IMR-90 (cell line): ENCODE results near the gene ITPKB. TPM values are rescaled to one million over a fixed set of nuclear protein-coding genes. Genes with fewer than 3 reads are reported as not detected.
"Not testable (repeated sequence)": the region's sequence is repeated elsewhere in the genome, so short reads cannot be mapped to it uniquely, and the experiment has no call there.

Experiments
- ATAC-seq: fragments of 200-7000 bp; cut with Tn5 transposase; 2 replicates; pipeline ENCODE4 v1.9.1; 2020; ENCODE audit warnings: low read depth, mild to moderate bottlenecking, moderate library complexity
- BruUV-seq: library from RNA; stranded (reverse); fragments of 400-500 nt; replicated peaks from 2 replicates; lab custom pipeline; 2021; lab: Mats Ljungman, UMichigan
- CTCF ChIA-PET: fragments of 300-600 bp; formaldehyde crosslinking; extraction: SDS; loops from one replicate; lab custom pipeline; 2021; ENCODE audit warnings: antibody characterized with exemption; lab: Yijun Ruan, JAX
- POLR2A ChIA-PET: fragments of 300-600 bp; sonication (Branson Sonifier 250); formaldehyde crosslinking; loops from one replicate; lab custom pipeline; 2022; ENCODE audit warnings: antibody characterized with exemption; ENCODE audit not compliant: unreplicated experiment; lab: Charles Lee
- DNase-seq: peaks from one replicate; pipeline ENCODE4 v3.0.0; 2013
- H2AFZ ChIP-seq: replicated peaks from 2 replicates; pipeline ENCODE3; 2013; ENCODE audit warnings: low read length, mild to moderate bottlenecking; ENCODE audit not compliant: poor library complexity
- H2AK5ac ChIP-seq: 2 replicates; pipeline ENCODE4 v1.6.1; 2013; ENCODE audit warnings: low read depth, low read length, inconsistent platforms
- H2AK9ac ChIP-seq: replicated peaks from 2 replicates; pipeline ENCODE3; 2013; ENCODE audit warnings: mild to moderate bottlenecking, low read depth, low read length, moderate library complexity; ENCODE audit not compliant: poor library complexity
- H2BK120ac ChIP-seq: 2 replicates; pipeline ENCODE4 v1.6.1; 2013; ENCODE audit warnings: low read depth, low read length, inconsistent platforms
- H2BK15ac ChIP-seq: 3 replicates; pipeline ENCODE4 v1.6.1; 2013; ENCODE audit warnings: low read depth, low read length, inconsistent platforms
- H2BK20ac ChIP-seq: 2 replicates; pipeline ENCODE4 v1.6.1; 2013; ENCODE audit warnings: low read depth, mild to moderate bottlenecking, inconsistent platforms, low read length, moderate library complexity
- H2BK5ac ChIP-seq: 2 replicates; pipeline ENCODE4 v1.6.1; 2013; ENCODE audit warnings: mild to moderate bottlenecking, low read depth, low read length, inconsistent platforms; ENCODE audit not compliant: poor library complexity, severe bottlenecking
- H3K14ac ChIP-seq: replicated peaks from 2 replicates; pipeline ENCODE4 v1.6.1; 2013; ENCODE audit warnings: low read depth, low read length, inconsistent platforms
- H3K18ac ChIP-seq: 2 replicates; pipeline ENCODE4 v1.6.1; 2013; ENCODE audit warnings: low read depth, low read length, control low read depth
- H3K23ac ChIP-seq: 2 replicates; pipeline ENCODE4 v1.6.1; 2013; ENCODE audit warnings: low read depth, low read length, inconsistent platforms
- H3K27ac ChIP-seq: 2 replicates; pipeline ENCODE4 v1.5.1; 2013; ENCODE audit warnings: mild to moderate bottlenecking, control low read depth, low read length; ENCODE audit not compliant: insufficient read depth
- H3K27me3 ChIP-seq: 2 replicates; pipeline ENCODE4 v1.6.1; 2013; ENCODE audit warnings: low read length; ENCODE audit not compliant: control insufficient read depth, insufficient read depth
- H3K36me3 ChIP-seq: 2 replicates; pipeline ENCODE4 v1.6.1; 2013; ENCODE audit warnings: low read length, mixed read lengths; ENCODE audit not compliant: control insufficient read depth, insufficient read depth
- H3K4ac ChIP-seq: 2 replicates; pipeline ENCODE4 v1.6.1; 2013; ENCODE audit warnings: low read depth, low read length, inconsistent platforms
- H3K4me1 ChIP-seq: 2 replicates; pipeline ENCODE4 v1.6.1; 2013; ENCODE audit warnings: low read length, mixed read lengths; ENCODE audit not compliant: control insufficient read depth, insufficient read depth
- H3K4me2 ChIP-seq: 2 replicates; pipeline ENCODE4 v1.6.1; 2013; ENCODE audit warnings: low read depth, mild to moderate bottlenecking, control low read depth, low read length, moderate library complexity
- H3K4me3 ChIP-seq: 2 replicates; pipeline ENCODE4 v1.5.1; 2013; ENCODE audit warnings: low read depth, mild to moderate bottlenecking, control low read depth, low read length, moderate library complexity; ENCODE audit not compliant: insufficient read depth
- H3K56ac ChIP-seq: 2 replicates; pipeline ENCODE4 v1.6.1; 2013; ENCODE audit warnings: low read length, inconsistent platforms; ENCODE audit not compliant: insufficient read depth; ENCODE audit errors: extremely low read depth
- H3K79me1 ChIP-seq, 2 experiments: 2 replicates each; pipeline ENCODE4 v1.6.1; 2013; ENCODE audit warnings: low read length in 2 of 2, inconsistent platforms in 1 of 2, low read depth in 1 of 2
- H3K9ac ChIP-seq: 2 replicates; pipeline ENCODE4 v1.6.1; 2013; ENCODE audit warnings: low read depth, low read length, control low read depth
- H3K9me1 ChIP-seq: 2 replicates; pipeline ENCODE4 v1.6.1; 2013; ENCODE audit warnings: low read length, inconsistent platforms; ENCODE audit not compliant: insufficient read depth
- H3K9me3 ChIP-seq: 2 replicates; pipeline ENCODE4 v1.6.1; 2013; ENCODE audit warnings: low read length; ENCODE audit not compliant: control insufficient read depth, insufficient read depth
- H4K20me1 ChIP-seq: 2 replicates; pipeline ENCODE4 v1.6.1; 2013; ENCODE audit warnings: low read length, inconsistent platforms; ENCODE audit not compliant: insufficient read depth
- H4K5ac ChIP-seq: 2 replicates; pipeline ENCODE4 v1.6.1; 2013; ENCODE audit warnings: mild to moderate bottlenecking, low read depth, low read length, control low read depth
- H4K8ac ChIP-seq, 2 experiments: 2 replicates each; pipeline ENCODE4 v1.6.1; 2013; ENCODE audit warnings: low read depth in 2 of 2, low read length in 2 of 2, control low read depth in 1 of 2, inconsistent platforms in 1 of 2
- H4K91ac ChIP-seq: 2 replicates; pipeline ENCODE4 v1.6.1; 2013; ENCODE audit warnings: low read depth, low read length, inconsistent platforms; ENCODE audit not compliant: insufficient read depth
- WGBS, 2 experiments: methylation state at CpG; one replicate each; pipeline versions ENCODE4 v1.1.5 to v1.1.7; 2013; ENCODE audit warnings: missing lambda C conversion rate in 2 of 2; ENCODE audit not compliant: insufficient read length in 1 of 2; ENCODE audit errors: extremely low coverage in 2 of 2; 5-methylcytosine and 5-hydroxymethylcytosine counted together
- dilution Hi-C: fragments of 300-500 bp; cut with HindIII; formaldehyde crosslinking; loops from one replicate; pipeline ENCODE4 v1.14.3; 2018; ENCODE audit warnings: low sequenced_read_pairs; ENCODE audit not compliant: unreplicated experiment
- in situ Hi-C: fragments of 300-500 bp; cut with MboI; formaldehyde crosslinking; loops from 3 replicates; pipeline ENCODE4 v1.14.3; 2019; ENCODE audit warnings: low sequenced_read_pairs, inconsistent platforms, mixed read lengths
- intact Hi-C: fragments of 100-400 bp; cut with micrococcal nuclease; formaldehyde crosslinking; loops from 2 replicates; pipeline ENCODE4 v1.10.0; 2022
- polyA plus RNA-seq, 3 experiments: library from polyadenylated mRNA; depleted of rRNA; stranded (reverse); fragments of >200 nt; gene quantifications; 2 replicates each; pipeline ENCODE4 v1.2.3, GENCODE V29; 2012; ENCODE audit warnings: low replicate concordance in 1 of 3
- total RNA-seq: library from RNA; depleted of rRNA; stranded (reverse); fragments of >200 nt; gene quantifications from 2 replicates; pipeline ENCODE4 v1.2.3, GENCODE V29; 2012

The ITPKB gene
- total and polyA plus RNA-seq, 2 of the 4 experiments (the other 2 are of a cell fraction) = 0.72 to 1.4 TPM

DNA sequence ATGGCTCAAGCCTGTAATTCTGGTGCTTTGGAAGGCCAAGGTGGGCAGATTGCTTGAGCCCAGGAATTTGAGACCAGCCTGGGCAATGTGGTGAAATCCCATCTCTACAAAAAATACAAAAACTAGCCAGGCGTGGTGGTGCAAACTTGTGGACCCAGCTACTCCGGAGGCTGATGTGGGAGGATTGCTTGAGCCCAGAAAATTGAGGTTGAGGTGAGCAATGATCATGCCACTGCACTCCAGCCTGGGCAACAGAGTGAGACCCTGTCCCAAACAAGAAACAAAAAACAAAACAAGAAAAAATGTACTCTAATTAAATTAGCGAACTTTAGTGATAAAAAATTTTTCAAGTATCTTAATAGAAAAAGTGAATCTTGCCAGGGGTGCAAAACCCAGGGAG lies 28.1 kb upstream of the ITPKB start:
- BruUV-seq, H2BK15ac ChIP-seq, H2BK120ac ChIP-seq, H3K4me2 ChIP-seq, H4K5ac ChIP-seq, CTCF ChIA-PET, H4K8ac ChIP-seq, H3K9me1 ChIP-seq, H3K79me1 ChIP-seq, H2AK9ac ChIP-seq, H2BK5ac ChIP-seq, H3K4me3 ChIP-seq, H4K91ac ChIP-seq, H2BK20ac ChIP-seq, intact Hi-C loops, H3K56ac ChIP-seq, in situ Hi-C loops, H3K14ac ChIP-seq, DNase-seq, H3K27me3 ChIP-seq, POLR2A ChIA-PET, H3K27ac ChIP-seq, dilution Hi-C loops, H3K18ac ChIP-seq, H3K4me1 ChIP-seq, H4K20me1 ChIP-seq, H2AFZ ChIP-seq, H3K36me3 ChIP-seq, H3K4ac ChIP-seq, H3K9me3 ChIP-seq, H3K23ac ChIP-seq, H2AK5ac ChIP-seq, ATAC-seq, H3K9ac ChIP-seq: not testable (repeated sequence)
- WGBS, 2 experiments = no CpG with 5 or more reads among the region's 3 CpGs
